SH-SY5Y (cell line): ENCODE data around the gene KDM4C.

ENCODE experiments used
- GATA2 ChIP-seq: IDR thresholded peaks from 2 replicates; pipeline ENCODE4 v1.6.1; 2011; ENCODE audit warnings: mild to moderate bottlenecking, low read depth, low read length
- GATA3 ChIP-seq: IDR thresholded peaks from 2 replicates; pipeline ENCODE4 v1.6.1; 2011; ENCODE audit warnings: low read depth, mild to moderate bottlenecking, low read length, moderate library complexity

- TF ChIP-seq GATA2 (no peak), GATA3 (no peak)
Observed at GRCh38 chr9:6802926-6803325, 45.2 kb downstream of the KDM4C start.
